Fibroblast of villous mesenchyme (primary cell): ENCODE measurements around the gene ARID4B. TPM values are rescaled to one million over a fixed set of nuclear protein-coding genes. Genes with fewer than 3 reads are reported as not detected.
"Not testable (repeated sequence)": the region's sequence is repeated elsewhere in the genome, so short reads cannot be mapped to it uniquely, and the experiment has no call there.

Source experiments
- DNase-seq: peaks from one replicate; pipeline ENCODE4 v3.0.0-alpha.2; 2010; ENCODE audit warnings: low read depth
- H3K4me3 ChIP-seq: 2 replicates; pipeline ENCODE4 v1.5.1; 2011; ENCODE audit warnings: low read depth, mild to moderate bottlenecking, low read length
- CTCF ChIP-seq: IDR thresholded peaks from 2 replicates; pipeline ENCODE4 v1.5.1; 2012; ENCODE audit warnings: low read depth, mild to moderate bottlenecking, low read length; ENCODE audit not compliant: insufficient read depth
- total RNA-seq: library from RNA; depleted of rRNA; stranded (reverse); fragments of >200 nt; gene quantifications from 2 replicates; pipeline ENCODE4 v1.2.3, GENCODE V29; 2012

The ARID4B gene
- 33.8 and 40.2 TPM in 2 replicates for total RNA-seq

DNA sequence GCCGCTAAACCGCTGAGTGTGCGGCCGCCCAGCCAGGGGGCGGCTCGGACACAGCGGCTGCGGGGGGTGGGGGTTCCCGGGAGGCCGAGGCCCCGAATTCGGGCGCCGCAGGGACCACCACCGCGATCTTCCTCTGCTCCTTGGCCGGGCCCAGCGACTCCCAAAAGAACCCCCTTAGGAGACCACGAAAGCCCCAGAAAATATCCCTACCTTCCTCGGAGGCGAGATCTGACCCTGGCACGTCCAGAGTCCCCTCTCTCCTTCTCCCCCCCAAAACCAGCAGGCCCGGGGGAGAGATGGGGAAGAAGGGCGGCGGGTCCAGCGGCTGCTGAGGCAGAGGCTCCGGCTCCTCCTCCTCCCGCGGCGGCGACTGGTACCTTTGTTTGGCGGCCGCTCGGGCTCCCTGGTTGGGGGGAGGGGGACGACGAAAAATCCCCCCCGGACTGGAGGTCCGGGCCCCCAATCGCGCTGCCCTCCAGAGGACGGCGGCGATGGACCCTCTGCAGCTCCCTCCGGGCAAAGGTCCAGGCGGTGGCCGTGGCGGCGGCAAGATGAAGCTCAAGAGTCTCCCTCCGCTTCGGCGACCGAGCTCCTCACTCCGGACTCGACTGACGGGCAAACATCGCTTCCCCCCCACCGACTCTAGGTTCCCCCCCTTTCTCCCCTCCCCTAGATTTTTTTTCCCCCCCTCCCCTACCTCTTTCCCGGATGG is at the start of gene ARID4B:
Gene ARID4B, minus strand, starts transcription at position 621 of the 712 bp plus-strand sequence. CDS start 1,260 bp downstream, outside the sequence.
- H3K4me3 ChIP-seq, result peak within 1 kb of the TSS; percentile 98
- DNase-seq, result no peak
- no peak for TF ChIP-seq CTCF

DNA sequence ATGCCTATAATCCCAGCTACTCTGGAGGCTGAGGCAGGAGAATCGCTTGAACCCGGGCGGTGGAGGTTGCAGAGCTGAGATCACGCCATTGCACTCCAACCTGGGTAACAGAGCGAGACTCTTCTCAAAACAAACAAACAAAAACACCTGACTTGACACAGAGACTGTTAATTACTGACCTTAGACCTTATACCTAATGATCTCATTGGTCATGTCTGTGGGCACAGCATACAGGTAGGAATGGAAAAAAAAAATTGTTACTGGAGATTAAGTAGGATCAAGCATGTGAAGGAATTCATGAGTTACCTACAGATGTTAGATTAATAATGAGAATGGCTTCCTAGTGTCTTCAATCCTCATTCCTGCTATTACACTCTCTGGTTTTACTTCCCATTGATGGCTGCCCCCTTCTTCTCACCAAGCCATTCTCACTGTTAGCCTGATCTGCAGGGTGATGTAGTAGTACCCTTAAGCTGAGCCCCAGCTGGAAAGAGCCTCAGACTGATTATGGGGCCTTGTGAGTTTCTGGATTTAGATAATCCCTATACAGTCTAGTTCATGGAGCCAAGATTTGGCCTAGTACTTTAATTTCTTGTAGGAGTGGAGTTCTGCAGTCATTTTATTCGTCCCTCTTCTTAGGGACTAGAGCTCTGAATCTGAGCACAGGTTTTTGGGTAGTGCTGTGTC is 48.1 kb upstream of the ARID4B start:
- no peak overlapping the region for H3K4me3 ChIP-seq
- TF ChIP-seq CTCF, result no peak
- no peak for DNase-seq

GRCh38 chr1:235369802-235370201 is 41.8 kb upstream of the ARID4B start:
- DNase-seq, result no peak
- H3K4me3 ChIP-seq, result no peak overlapping the region
- TF ChIP-seq CTCF, result no peak

DNA sequence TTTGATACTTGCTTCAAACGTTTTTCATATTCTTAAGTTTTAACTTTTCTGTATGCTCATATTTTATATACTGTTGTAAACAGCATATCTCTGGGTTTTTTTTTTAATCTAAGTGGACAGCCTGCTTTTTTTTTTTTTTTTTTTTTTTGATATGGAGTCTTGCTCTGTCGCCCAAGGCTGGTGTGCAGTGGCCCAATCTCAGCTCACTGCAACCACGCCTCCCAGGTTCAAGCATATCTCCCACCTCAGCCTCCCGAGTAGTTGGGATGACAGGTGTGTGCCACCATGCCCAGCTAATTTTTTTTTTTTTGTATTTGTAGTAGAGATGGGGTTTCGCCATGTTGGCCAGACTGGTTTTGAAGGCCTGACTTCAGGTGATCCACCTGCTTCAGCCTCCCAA is 40.4 kb upstream of the ARID4B start:
- TF ChIP-seq CTCF, result no peak
- DNase-seq, result no peak

DNA sequence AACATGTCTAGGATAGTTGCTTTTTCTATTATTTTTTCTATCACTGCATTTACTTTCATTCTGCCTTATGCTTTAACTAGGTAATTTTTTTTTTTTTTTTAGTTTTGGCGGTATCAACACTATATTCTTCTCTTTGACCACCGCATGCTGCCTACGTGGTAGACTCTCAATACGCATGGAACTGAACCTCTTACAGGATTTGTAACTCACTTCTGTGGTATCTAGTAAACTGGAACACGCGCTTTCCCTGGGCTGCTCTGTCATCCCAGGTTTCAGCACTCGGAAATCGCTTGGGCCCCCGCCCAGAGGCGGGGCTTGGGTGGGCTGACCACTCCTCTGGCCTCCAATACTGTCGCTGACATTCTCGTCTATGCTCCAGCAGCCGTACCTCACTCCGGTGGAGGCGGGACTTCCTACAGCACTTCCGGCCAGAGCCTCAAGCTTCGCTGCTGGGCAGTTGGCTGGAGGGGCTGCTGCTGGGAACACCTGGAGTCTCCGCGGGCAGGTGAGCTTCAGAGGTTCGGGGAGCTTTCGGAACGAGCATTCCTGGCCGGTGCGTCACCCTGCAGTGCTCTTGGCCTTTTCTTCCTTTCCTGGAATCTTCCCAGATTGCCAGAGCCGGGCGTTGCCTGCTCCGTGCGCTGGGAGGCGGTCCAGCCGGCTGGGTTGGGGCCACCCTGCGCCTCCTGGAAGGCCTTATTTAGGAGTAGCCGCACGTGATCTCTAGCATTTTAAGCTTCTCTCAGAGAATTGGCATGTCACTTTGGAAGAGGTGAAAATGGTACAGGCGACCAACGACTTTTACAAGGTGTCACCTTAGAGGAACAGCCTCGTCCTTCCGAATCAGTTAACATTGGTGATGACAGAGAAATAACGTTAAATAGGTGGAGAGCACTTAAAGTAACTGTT is 39.3 kb upstream of the ARID4B start, which contains the start of gene TBCE:
Gene TBCE, plus strand, starts transcription at position 428 of the 909 bp plus-strand sequence. CDS start 12,623 bp downstream, outside the sequence.
- peak; percentile 29 for TF ChIP-seq CTCF
- peak within 1 kb of the TSS; percentile 88 for H3K4me3 ChIP-seq
- peak; percentile 97 for DNase-seq

More for the DNA sequence above, 40.4 kb upstream of the ARID4B start:
- peak overlapping the region; percentile 88 for H3K4me3 ChIP-seq

DNA sequence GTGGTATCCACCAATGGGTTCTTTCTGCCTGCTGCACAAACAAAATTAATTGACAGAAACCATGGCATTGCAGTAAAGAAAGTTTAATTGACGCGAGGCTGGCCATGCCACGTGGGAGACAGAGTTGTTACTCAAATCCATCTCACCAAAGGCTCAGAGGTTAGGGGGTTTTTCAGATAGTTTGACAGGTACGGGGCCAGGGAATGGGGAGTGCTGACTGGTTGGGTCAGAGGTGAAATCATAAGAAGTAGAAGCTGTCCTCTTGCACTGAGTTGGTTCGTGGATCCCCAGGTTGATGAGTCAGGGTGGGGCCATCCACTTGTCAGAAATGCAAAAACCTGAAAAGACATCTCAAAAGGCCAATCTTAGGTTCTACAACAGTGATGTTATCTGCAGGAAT is 38.3 kb upstream of the ARID4B start:
- no peak overlapping the region for H3K4me3 ChIP-seq
- no peak for DNase-seq
- TF ChIP-seq CTCF, result no peak

DNA sequence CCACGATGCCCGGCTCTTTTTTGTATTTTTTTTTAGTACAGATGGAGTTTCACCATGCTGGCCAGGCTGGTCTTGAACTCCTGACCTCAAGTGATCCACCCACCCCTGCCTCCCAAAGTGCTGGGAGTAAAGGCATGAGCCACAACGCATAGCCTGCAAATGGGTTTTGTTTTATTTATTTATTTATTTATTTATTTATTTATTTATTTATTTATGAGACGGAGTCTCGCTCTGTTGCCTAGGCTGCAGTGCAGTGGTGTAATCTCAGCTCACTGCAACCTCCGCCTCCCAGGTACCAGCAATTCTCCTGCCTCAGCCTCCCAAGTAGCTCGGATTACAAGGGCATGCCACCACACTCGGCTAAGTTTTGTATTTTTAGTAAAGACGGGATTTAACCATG is 36.2 kb upstream of the ARID4B start:
- H3K4me3 ChIP-seq, DNase-seq: not testable (repeated sequence)
